HT-29 (cell line): Measurements from ENCODE around the gene MS4A4E. TPM values are rescaled to one million over a fixed set of nuclear protein-coding genes. Genes with fewer than 3 reads are reported as not detected.
A peak's percentile ranks its signal among the peaks of the same experiment; 100 is the strongest.
"Not testable (repeated sequence)": the region's sequence is repeated elsewhere in the genome, so short reads cannot be mapped to it uniquely, and the experiment has no call there.

Source experiments
- DNase-seq: peaks from one replicate; pipeline ENCODE4 v3.0.0-alpha.2; 2015; ENCODE audit warnings: low spot score
- small RNA-seq: library from RNA; depleted of rRNA; stranded (forward); fragments of <200 nt; gene quantifications from one replicate; pipeline ENCODE3, GENCODE V24; 2014
- total RNA-seq: library from RNA; depleted of rRNA; stranded (reverse); fragments of >200 nt; shearing (Covaris generic); gene quantifications from 2 replicates; pipeline ENCODE4 v1.2.3, GENCODE V29; 2014; rRNA removed

MS4A4E gene
- total RNA-seq, 1 experiment from 2014 or later: 0.43 TPM

DNA sequence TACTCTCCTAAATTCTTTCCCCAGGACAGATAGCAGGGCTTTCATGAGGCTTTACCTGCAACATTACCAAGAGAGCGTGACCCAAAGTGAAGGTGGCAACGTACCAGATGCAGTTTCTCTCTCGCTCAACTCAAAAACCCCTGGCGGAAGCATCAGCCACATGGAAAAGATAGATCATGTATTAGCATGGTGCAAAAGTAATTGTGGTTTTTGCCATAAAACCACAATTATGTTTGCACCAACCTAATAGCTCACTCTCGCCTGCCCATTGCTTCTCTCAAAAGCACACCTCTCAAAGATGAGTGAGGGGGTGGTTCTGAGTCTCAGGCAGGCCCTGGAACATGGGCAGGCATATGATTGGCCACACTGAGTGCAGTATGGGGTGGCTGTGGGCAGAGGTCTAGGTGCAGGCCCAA lies 67.1 kb downstream of the MS4A4E start:
- no peak for DNase-seq

GRCh38 chr11:60172011-60172410 lies 70.9 kb downstream of the MS4A4E start:
- DNase-seq: no peak

DNA sequence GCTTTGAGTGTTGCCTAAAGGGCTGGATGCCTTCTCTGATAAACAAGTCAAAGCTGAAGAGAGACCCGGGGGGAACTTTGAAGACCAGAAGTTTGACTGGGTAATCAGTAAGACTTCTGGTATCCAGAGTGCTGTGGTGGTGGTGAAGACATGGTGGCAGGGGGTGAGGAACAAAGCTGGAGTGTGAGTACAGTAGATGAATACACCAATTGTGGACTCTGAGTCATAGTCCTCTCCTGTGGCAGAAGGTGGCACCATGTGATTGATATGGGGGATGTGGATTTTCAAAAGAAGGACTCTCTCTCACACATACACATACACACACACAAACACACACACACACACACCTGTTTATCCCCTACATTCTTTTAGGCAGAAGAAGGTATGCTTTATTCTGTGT lies 72.4 kb downstream of the MS4A4E start:
- no peak for DNase-seq

GRCh38 chr11:60169264-60169915 lies 73.5 kb downstream of the MS4A4E start:
- peak; percentile 50 for DNase-seq

GRCh38 chr11:60168306-60168705 lies 74.6 kb downstream of the MS4A4E start:
- no peak for DNase-seq

DNA sequence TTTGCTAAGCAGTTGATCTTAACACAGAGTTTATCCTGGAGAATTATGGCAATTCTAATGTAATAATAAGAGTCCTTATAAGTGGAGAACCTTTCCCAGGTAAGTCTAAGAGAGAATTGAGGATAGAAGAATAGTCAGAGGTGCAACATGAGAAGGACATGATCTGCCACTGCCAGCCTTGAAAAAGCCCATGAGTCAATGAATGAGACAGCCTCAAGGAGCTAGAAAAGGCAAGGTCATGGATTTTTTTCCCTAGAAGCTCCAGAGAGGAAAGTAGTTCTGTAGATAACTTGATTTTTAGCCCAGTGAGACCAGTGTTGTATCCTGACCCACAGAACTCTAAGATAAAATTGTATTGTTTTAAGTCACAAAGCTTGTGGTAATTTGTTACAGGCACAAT lies 77.0 kb downstream of the MS4A4E start:
- no peak for DNase-seq

GRCh38 chr11:60165538-60165937 lies 77.4 kb downstream of the MS4A4E start:
- no peak for DNase-seq

GRCh38 chr11:60164550-60165075 lies 78.3 kb downstream of the MS4A4E start:
- no peak for DNase-seq

- no peak for DNase-seq
Measured at GRCh38 chr11:60161766-60162165, 81.2 kb downstream of the MS4A4E start.

DNA sequence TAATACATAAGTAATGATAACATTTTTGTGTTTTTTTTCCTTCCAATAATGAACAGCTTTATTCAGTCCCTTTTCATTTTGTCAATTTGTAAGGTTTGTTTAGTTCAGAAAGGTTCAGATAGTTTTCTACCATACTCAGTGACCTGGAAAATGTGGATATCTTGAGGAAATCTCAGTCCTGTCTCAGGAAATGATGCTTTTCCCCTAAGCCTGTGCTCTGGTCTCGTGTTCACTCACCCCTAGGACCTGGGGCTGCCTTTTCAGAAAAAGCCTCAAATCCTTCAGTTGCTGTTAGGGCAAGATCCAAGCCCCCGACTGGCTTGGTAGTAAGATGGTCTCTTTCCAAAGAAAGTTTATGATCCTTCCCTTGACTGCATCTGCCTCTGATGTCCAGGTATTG lies 81.8 kb downstream of the MS4A4E start:
- DNase-seq: no peak

DNA sequence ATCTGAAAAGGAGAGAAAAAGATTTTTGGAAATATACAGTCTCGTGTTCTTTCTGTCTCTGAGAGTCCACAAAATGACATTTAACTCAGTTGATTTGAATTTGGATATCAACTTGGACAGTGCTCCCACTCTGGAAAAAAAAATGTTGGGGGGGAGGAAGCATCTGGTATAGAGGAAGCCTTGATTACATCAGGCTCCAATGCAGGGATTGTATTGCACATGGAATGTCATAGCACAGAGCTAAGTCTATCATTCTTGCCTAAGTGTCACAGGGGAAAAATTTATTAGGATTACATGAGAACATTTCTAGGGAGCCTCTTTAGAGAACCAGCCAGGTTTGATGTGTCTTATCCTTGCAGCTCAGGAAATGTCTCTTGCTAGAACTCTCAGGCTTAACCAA lies 83.1 kb downstream of the MS4A4E start:
- DNase-seq: no peak

GRCh38 chr11:60159284-60159683 lies 83.7 kb downstream of the MS4A4E start:
- DNase-seq: no peak

DNA sequence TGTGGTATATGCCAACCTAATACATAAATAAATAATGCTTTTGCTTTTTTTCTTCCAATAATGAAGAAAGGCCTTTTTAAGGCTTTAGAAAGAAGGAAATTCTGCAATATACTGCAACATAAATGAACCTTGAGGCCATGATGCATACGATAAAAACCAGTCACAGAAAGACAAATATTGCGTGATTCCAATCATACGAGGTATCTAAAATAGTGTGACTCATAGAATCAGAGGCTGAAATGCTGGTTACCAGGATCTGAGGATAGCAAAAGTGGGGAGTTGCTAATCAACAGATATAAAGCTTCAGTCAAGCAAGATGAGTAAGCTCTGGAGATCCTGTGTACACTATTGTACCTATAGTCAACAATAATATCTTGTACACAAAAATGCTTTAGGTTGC lies 84.3 kb downstream of the MS4A4E start:
- DNase-seq: no peak

GRCh38 chr11:60155931-60156330 lies 87.0 kb downstream of the MS4A4E start:
- DNase-seq: no peak

- DNase-seq: not testable (repeated sequence)
Measured at GRCh38 chr11:60152727-60153126, 90.2 kb downstream of the MS4A4E start.

DNA sequence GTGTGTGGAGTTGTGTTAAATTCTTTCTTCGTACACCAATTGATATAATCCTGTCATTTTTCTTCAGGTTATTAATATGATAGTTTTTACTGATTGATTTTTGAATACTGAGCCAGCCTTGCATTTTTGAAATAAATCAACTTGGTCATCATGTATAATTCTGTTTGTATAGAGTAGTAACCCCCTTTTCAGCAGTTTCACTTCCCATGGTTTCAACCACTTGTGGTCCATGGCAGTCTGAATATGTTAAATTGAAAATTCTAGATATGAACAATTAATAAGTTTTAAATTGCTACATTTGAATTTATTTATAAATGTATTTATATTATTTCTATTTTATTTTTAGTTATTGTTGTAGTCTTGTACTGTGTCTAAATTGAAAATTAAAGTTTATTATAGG lies 92.7 kb downstream of the MS4A4E start:
- no peak for DNase-seq

Small RNAs within 50 kb of the gene (small RNA-seq; reads per million reads assigned to genes)
- gene MIR6503: not detected

Other genes with a start within 250 kb of the MS4A4E start
- gene OOSP4B, start 226.0 kb downstream of the MS4A4E start, total RNA-seq: not detected in 2 replicates
- gene OOSP2, start 202.7 kb downstream of the MS4A4E start, total RNA-seq: not detected in 2 replicates
- not detected in 2 replicates for gene MS4A3, start 186.5 kb downstream of the MS4A4E start, total RNA-seq
- not detected in 2 replicates for gene MS4A2, start 154.5 kb downstream of the MS4A4E start, total RNA-seq
- not detected in 2 replicates for gene MS4A6A, start 60.1 kb downstream of the MS4A4E start, total RNA-seq
- gene MS4A4A, start 37.5 kb upstream of the MS4A4E start, total RNA-seq: not detected in 2 replicates
- gene MS4A6E, start 84.1 kb upstream of the MS4A4E start, total RNA-seq: not detected in 2 replicates
- gene MS4A7, start 135.4 kb upstream of the MS4A4E start, total RNA-seq: not detected in 2 replicates
- gene MS4A14, start 153.3 kb upstream of the MS4A4E start, total RNA-seq: not detected in 2 replicates
- not detected in 2 replicates for gene MS4A5, start 186.4 kb upstream of the MS4A4E start, total RNA-seq
- gene MS4A1, start 212.7 kb upstream of the MS4A4E start, total RNA-seq: not detected in 2 replicates
- not detected in 2 replicates for gene MS4A12, start 249.6 kb upstream of the MS4A4E start, total RNA-seq